Measurements from ENCODE around the gene INSYN2B.

INSYN2B gene

GRCh38 chr5:169922474-169922873, 57.8 kb downstream of the INSYN2B start:
- DNase-seq, result no peak

GRCh38 chr5:169921949-169922348, 58.3 kb downstream of the INSYN2B start:
- DNase-seq, result no peak

- DNase-seq, result no peak
Measured at GRCh38 chr5:169921384-169921783, 58.9 kb downstream of the INSYN2B start.

GRCh38 chr5:169920474-169920873, 59.8 kb downstream of the INSYN2B start:
- no peak for DNase-seq

- DNase-seq, result no peak
Measured at GRCh38 chr5:169918228-169918627, 62.1 kb downstream of the INSYN2B start.

GRCh38 chr5:169917500-169917899, 62.8 kb downstream of the INSYN2B start:
- no peak for DNase-seq

GRCh38 chr5:169914766-169915165, 65.5 kb downstream of the INSYN2B start:
- no peak for DNase-seq

- DNase-seq, result no peak
Measured at GRCh38 chr5:169913479-169913878, 66.8 kb downstream of the INSYN2B start.

- DNase-seq, result no peak
Measured at GRCh38 chr5:169911448-169912212, 68.7 kb downstream of the INSYN2B start.

GRCh38 chr5:169910393-169910792, 69.9 kb downstream of the INSYN2B start:
- DNase-seq, result no peak

GRCh38 chr5:169909945-169910344, 70.3 kb downstream of the INSYN2B start:
- no peak for DNase-seq

- DNase-seq, result no peak
Measured at GRCh38 chr5:169908864-169909263, 71.4 kb downstream of the INSYN2B start.

GRCh38 chr5:169906745-169907649, 73.3 kb downstream of the INSYN2B start:
- no peak for DNase-seq

- DNase-seq, result no peak
Measured at GRCh38 chr5:169905017-169905416, 75.3 kb downstream of the INSYN2B start.

GRCh38 chr5:169904508-169904907, 75.8 kb downstream of the INSYN2B start:
- no peak for DNase-seq

- DNase-seq, result no peak
Measured at GRCh38 chr5:169904059-169904458, 76.2 kb downstream of the INSYN2B start.

- DNase-seq, result no peak
Measured at GRCh38 chr5:169901896-169902295, 78.4 kb downstream of the INSYN2B start.

- DNase-seq, result no peak
Measured at GRCh38 chr5:169897481-169897880, 82.8 kb downstream of the INSYN2B start.

GRCh38 chr5:169895926-169896325, 84.4 kb downstream of the INSYN2B start:
- no peak for DNase-seq

GRCh38 chr5:169893571-169893970, 86.7 kb downstream of the INSYN2B start:
- no peak for DNase-seq

- DNase-seq, result no peak
Measured at GRCh38 chr5:169893010-169893409, 87.3 kb downstream of the INSYN2B start.

GRCh38 chr5:169889572-169889971, 90.7 kb downstream of the INSYN2B start:
- no peak for DNase-seq

GRCh38 chr5:169886677-169887076, 93.6 kb downstream of the INSYN2B start:
- DNase-seq, result no peak

GRCh38 chr5:169886033-169886432, 94.3 kb downstream of the INSYN2B start:
- no peak for DNase-seq
